NB4 (cell line): Measurements from ENCODE around the gene RGS3.

Experiments used
- POLR2A ChIP-seq: IDR thresholded peaks from 2 replicates; pipeline ENCODE4 v1.6.1; 2011; ENCODE audit warnings: mild to moderate bottlenecking; ENCODE audit not compliant: insufficient read length; ENCODE audit errors: extremely low read depth
- TF ChIP-seq, protein P1 (sequence below): IDR thresholded peaks from one replicate; pipeline ENCODE4 v1.5.1; 2012; ENCODE audit warnings: low read depth, low read length
- TF ChIP-seq, protein P2 (sequence below): IDR thresholded peaks from 2 replicates; pipeline ENCODE4 v1.6.1; 2011; ENCODE audit warnings: low read depth, low read length

DNA sequence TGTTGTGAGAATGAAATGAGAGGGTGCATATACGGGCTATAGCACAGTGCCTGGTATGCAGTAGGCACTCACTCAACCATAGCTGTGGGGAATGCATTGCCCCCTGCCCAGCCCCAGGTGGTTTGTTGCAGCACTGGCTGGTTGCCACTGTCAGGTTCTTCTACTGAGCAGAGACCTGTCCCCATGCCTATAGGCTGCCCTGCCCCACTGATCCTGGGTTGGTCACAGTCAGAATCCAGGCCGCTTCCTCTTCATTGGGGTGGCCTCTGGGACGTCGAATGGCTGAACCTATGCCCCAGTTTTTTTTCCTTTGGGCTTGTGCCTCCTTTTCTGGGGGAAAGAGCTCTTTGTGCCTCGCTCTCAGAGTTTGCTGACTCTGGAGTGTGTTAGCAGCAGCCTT is 74.6 kb downstream of the RGS3 start:
- TF ChIP-seq, protein P1, sequence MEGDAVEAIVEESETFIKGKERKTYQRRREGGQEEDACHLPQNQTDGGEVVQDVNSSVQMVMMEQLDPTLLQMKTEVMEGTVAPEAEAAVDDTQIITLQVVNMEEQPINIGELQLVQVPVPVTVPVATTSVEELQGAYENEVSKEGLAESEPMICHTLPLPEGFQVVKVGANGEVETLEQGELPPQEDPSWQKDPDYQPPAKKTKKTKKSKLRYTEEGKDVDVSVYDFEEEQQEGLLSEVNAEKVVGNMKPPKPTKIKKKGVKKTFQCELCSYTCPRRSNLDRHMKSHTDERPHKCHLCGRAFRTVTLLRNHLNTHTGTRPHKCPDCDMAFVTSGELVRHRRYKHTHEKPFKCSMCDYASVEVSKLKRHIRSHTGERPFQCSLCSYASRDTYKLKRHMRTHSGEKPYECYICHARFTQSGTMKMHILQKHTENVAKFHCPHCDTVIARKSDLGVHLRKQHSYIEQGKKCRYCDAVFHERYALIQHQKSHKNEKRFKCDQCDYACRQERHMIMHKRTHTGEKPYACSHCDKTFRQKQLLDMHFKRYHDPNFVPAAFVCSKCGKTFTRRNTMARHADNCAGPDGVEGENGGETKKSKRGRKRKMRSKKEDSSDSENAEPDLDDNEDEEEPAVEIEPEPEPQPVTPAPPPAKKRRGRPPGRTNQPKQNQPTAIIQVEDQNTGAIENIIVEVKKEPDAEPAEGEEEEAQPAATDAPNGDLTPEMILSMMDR = no peak
- TF ChIP-seq POLR2A = no peak
- TF ChIP-seq, protein P2, sequence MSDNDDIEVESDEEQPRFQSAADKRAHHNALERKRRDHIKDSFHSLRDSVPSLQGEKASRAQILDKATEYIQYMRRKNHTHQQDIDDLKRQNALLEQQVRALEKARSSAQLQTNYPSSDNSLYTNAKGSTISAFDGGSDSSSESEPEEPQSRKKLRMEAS = no peak
